GM13977 (cell line): ENCODE data around the gene BTBD16.

ENCODE experiments used
- DNase-seq: peaks from one replicate; pipeline ENCODE4 v3.0.0; 2012; ENCODE audit warnings: low spot score
- CTCF ChIP-seq: IDR thresholded peaks from 2 replicates; pipeline ENCODE4 v1.5.1; 2012; ENCODE audit warnings: mild to moderate bottlenecking, control low read depth; ENCODE audit not compliant: insufficient read depth; ENCODE audit errors: extremely low read depth, missing control alignments
- in situ Hi-C: fragments of 300-500 bp; cut with MboI; formaldehyde crosslinking; loops from one replicate; pipeline ENCODE4 v1.12.0; 2022; ENCODE audit warnings: low sequenced_read_pairs, low pct_unique_long_range_greater_than_20kb, mixed read lengths, inconsistent platforms; ENCODE audit not compliant: unreplicated experiment

Gene BTBD16

DNA sequence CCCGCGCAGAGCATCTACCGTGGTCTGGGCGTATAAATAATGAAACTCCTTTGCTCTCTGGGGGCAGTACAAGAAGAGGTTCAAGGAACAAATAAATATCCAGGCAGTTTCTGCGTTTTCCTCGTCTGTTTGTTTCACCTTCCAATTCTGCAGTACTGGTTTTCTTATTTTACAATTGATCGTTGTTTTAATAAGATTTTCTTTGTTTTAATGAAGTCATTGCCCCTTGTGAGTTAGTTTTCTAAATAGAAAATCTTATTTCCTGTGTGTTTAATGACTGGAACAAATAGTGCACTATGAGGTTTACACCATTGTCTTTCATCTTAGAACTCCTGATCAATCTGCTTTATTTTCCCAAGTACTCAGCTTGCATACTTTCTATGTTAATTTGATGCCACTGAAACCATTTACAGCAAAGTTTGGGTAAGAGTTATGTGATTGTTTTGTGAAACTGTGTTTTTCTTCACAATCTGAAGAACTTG, 104.6 kb downstream of the BTBD16 start:
- in situ Hi-C loops, result no loop called here

DNA sequence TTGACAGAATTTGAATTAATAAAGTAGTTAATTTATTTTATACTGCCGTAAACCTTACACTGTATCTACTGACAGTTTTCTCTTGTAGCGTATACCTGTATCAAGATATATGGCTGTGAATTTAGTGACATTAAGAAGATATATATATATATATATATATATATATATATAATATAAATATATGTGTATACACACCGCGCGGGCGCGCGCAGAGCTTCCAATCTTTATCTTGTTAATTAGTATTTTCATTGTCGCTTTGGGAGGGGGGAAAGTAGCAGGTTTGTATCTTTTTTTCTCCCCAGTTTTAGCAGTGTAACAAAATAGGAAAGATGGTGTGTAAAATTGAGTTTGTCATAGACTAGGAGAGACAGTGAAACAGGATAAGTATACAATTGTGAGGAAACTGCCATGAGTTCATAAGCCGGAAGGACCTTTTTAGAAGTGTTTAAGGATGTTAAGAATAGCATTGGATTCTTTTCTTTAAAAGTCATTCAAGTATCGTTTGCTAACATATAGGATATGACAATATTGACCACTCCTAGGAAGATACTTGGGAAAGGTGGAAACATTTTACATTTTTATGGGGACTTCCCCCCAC, 105.4 kb downstream of the BTBD16 start:
- in situ Hi-C loops, result no loop called here
- no peak for TF ChIP-seq CTCF
- DNase-seq, result no peak

More for the DNA sequence above, 104.6 kb downstream of the BTBD16 start:
- no peak for TF ChIP-seq CTCF
- no peak for DNase-seq

- in situ Hi-C loops, result no loop called here
- no peak for TF ChIP-seq CTCF
- no peak for DNase-seq
These were observed 107.9 kb downstream of the BTBD16 start for GRCh38 chr10:122379041-122379440.

- in situ Hi-C loops, result no loop called here
- no peak for TF ChIP-seq CTCF
- no peak for DNase-seq
These were observed 108.4 kb downstream of the BTBD16 start for GRCh38 chr10:122379537-122379936.

GRCh38 chr10:122380703-122381102, 109.6 kb downstream of the BTBD16 start:
- in situ Hi-C loops, result no loop called here
- no peak for TF ChIP-seq CTCF
- no peak for DNase-seq

GRCh38 chr10:122381680-122382079, 110.6 kb downstream of the BTBD16 start:
- no peak for TF ChIP-seq CTCF
- in situ Hi-C loops, result no loop called here
- no peak for DNase-seq
